K562 (cell line): Measurements from ENCODE around the gene NEDD4L. TPM values are rescaled to one million over a fixed set of nuclear protein-coding genes. Genes with fewer than 3 reads are reported as not detected.

Experiments
- ATAC-seq: fragments of 200-7000 bp; cut with Tn5 transposase; 3 replicates; pipeline ENCODE4 v1.9.1; 2020; ENCODE audit warnings: moderate library complexity
- BruUV-seq: library from RNA; stranded (reverse); fragments of 400-500 nt; replicated peaks from 2 replicates; lab custom pipeline; 2021; lab: Mats Ljungman, UMichigan
- CTCF ChIA-PET: fragments of 300-600 bp; formaldehyde crosslinking; extraction: SDS; loops from one replicate; lab custom pipeline; 2021; ENCODE audit warnings: low intra/inter-chr PET ratio; lab: Yijun Ruan, JAX
- POLR2A ChIA-PET: fragments of 300-600, 350-650 bp; sonication (Branson Sonifier 250); formaldehyde crosslinking; extraction: SDS; loops from one replicate; lab custom pipeline; 2021; ENCODE audit warnings: antibody characterized with exemption, inconsistent platforms; lab: Yijun Ruan, JAX
- DNase-seq, 4 experiments: peaks; one replicate each; pipeline versions ENCODE4 v3.0.0 to v3.0.0-alpha.2; 2011 to 2018; ENCODE audit warnings: low spot score in 3 of 4, mixed read lengths in 3 of 4; ENCODE audit errors: extremely low read depth in 1 of 4
- FAIRE-seq: peaks from 2 replicates; lab custom pipeline; 2011; peaks lifted over from hg19 to GRCh38; lab: Jason Lieb, UNC
- H2AFZ ChIP-seq: 2 replicates; pipeline ENCODE4 v1.6.0; 2011; ENCODE audit warnings: low read depth, low read length, control low read depth, inconsistent platforms
- H3K27ac ChIP-seq: fragments of 200-600 bp; 3 replicates; pipeline ENCODE4 v1.8.0; 2011; ENCODE audit warnings: low read depth, mild to moderate bottlenecking, control low read depth, inconsistent platforms, low read length, moderate library complexity, mixed read lengths; ENCODE audit errors: extremely low read depth
- H3K27me3 ChIP-seq, 2 experiments: fragments of 300-600 bp in 1 of 2; 2 replicates in 1 of 2; 3 replicates in 1 of 2; pipeline versions ENCODE4 v1.6.0 to v1.8.0; 2011; ENCODE audit warnings: inconsistent platforms in 2 of 2, low read length in 2 of 2, mild to moderate bottlenecking in 1 of 2, mixed read lengths in 1 of 2, moderate library complexity in 1 of 2; ENCODE audit not compliant: control insufficient read depth in 2 of 2, insufficient read depth in 2 of 2
- H3K36me3 ChIP-seq: fragments of 300-600 bp; 3 replicates; pipeline ENCODE4 v1.8.0; 2011; ENCODE audit warnings: mild to moderate bottlenecking, low read length, inconsistent platforms; ENCODE audit not compliant: control insufficient read depth, insufficient read depth
- H3K4me1 ChIP-seq, 2 experiments: fragments of 200-600 bp in 1 of 2; replicated peaks in 1 of 2; 2 replicates in 1 of 2; 3 replicates in 1 of 2; pipeline versions ENCODE4 v1.5.1 to v1.8.0; 2011; ENCODE audit warnings: inconsistent platforms in 2 of 2, low read length in 2 of 2, mild to moderate bottlenecking in 1 of 2, mixed read lengths in 1 of 2, moderate library complexity in 1 of 2; ENCODE audit not compliant: control insufficient read depth in 2 of 2, insufficient read depth in 2 of 2
- H3K4me2 ChIP-seq: 2 replicates; pipeline ENCODE4 v1.6.1; 2011; ENCODE audit warnings: low read length, control low read depth, inconsistent platforms, mixed read lengths; ENCODE audit not compliant: insufficient read depth
- H3K4me3 ChIP-seq: fragments of 200-600 bp; sonication (generic), shearing (Covaris generic); 2 replicates; pipeline ENCODE4 v1.5.1; 2016; ENCODE audit warnings: control low read depth, inconsistent platforms
- H3K79me2 ChIP-seq: fragments of 200-600 bp; 3 replicates; pipeline ENCODE4 v1.8.0; 2011; ENCODE audit warnings: low read length, inconsistent platforms; ENCODE audit not compliant: control insufficient read depth, insufficient read depth
- H3K9ac ChIP-seq, 2 experiments: 2 replicates each; pipeline versions ENCODE4 v1.6.0 to v1.6.1; 2011; ENCODE audit warnings: low read depth in 2 of 2, low read length in 2 of 2, control low read depth in 1 of 2, inconsistent platforms in 1 of 2, mild to moderate bottlenecking in 1 of 2, mixed read lengths in 1 of 2; ENCODE audit not compliant: insufficient read depth in 1 of 2
- H3K9me1 ChIP-seq: one replicate; pipeline ENCODE4 v1.6.0; 2011; ENCODE audit warnings: inconsistent platforms, mild to moderate bottlenecking, low read length, moderate library complexity; ENCODE audit not compliant: control insufficient read depth, insufficient read depth
- H3K9me3 ChIP-seq: replicated peaks from 2 replicates; pipeline ENCODE4 v1.5.1; 2011; ENCODE audit warnings: low read depth, low read length, inconsistent platforms; ENCODE audit not compliant: control insufficient read depth, insufficient read depth
- H4K20me1 ChIP-seq: replicated peaks from 2 replicates; pipeline ENCODE4 v1.6.1; 2011; ENCODE audit warnings: low read length, inconsistent platforms, mixed read lengths; ENCODE audit not compliant: control insufficient read depth, insufficient read depth
- OTX1 ChIP-seq: fragments of 450-650 bp; formaldehyde crosslinking; IDR thresholded peaks from 2 replicates; pipeline ENCODE4 v1.4.0; 2022; ENCODE audit warnings: mild to moderate bottlenecking
- WHSC1 ChIP-seq: IDR thresholded peaks from one replicate; pipeline ENCODE4 v1.6.1; 2012; ENCODE audit warnings: low read length, control low read depth, inconsistent platforms
- XRCC5 ChIP-seq: fragments of 200-400 bp; formaldehyde crosslinking; IDR thresholded peaks from 2 replicates; pipeline ENCODE4 v1.6.1; 2017; ENCODE audit warnings: low read depth, mild to moderate bottlenecking, low read length
- ZNF224 ChIP-seq: sonication (generic); formaldehyde crosslinking; IDR thresholded peaks from 2 replicates; pipeline ENCODE4 v1.8.0; 2022; ENCODE audit warnings: mild to moderate bottlenecking, missing genetic modification reagents
- WGBS: fragments of 100-300 bp; shearing (Covaris generic); methylation state at CpG from one replicate; pipeline ENCODE4 v1.1.6; 2016; ENCODE audit warnings: low coverage, mixed read lengths; ENCODE audit not compliant: insufficient coverage; ENCODE audit errors: missing lambda C conversion rate; 5-methylcytosine and 5-hydroxymethylcytosine counted together
- in situ Hi-C: fragments of 300-500 bp; cut with MboI; formaldehyde crosslinking; loops from 4 replicates; pipeline ENCODE4 v1.15.0; 2018; ENCODE audit warnings: inconsistent platforms, mixed read lengths
- intact Hi-C: fragments of 100-400 bp; cut with micrococcal nuclease; formaldehyde crosslinking; loops from 2 replicates; pipeline ENCODE4 v1.14.2; 2022
- polyA plus RNA-seq, 8 experiments: library from polyadenylated mRNA; depleted of rRNA in 4 of 8; stranded (reverse) in 5 of 8; unstranded in 3 of 8; fragments of >200 nt; fragmentation: Nextera tagmentation in 2 of 8; fragmentation: Illumina TruSeq in 1 of 8; extraction: Ambion mirVana in 2 of 8; extraction: Trizol in 1 of 8; gene quantifications; 2 replicates each; pipeline versions ENCODE4 v1.2.1 to v1.2.3, GENCODE V29; 2011 to 2014; ENCODE audit warnings: inconsistent platforms in 1 of 8, missing spikeins in 1 of 8
- total RNA-seq, 7 experiments: library from RNA; depleted of rRNA in 6 of 7; stranded (reverse); fragments of >200 nt in 6 of 7; fragmentation: Illumina TruSeq in 2 of 7; extraction: Trizol in 2 of 7; gene quantifications; 2 replicates each; pipeline versions ENCODE4 v1.2.1 to v1.2.3, GENCODE V29; 2011 to 2021; ENCODE audit warnings: low replicate concordance in 1 of 7
- TF ChIP-seq, protein P1 (sequence below): sonication (generic); formaldehyde crosslinking; IDR thresholded peaks from 2 replicates; pipeline ENCODE4 v1.8.1; 2023; ENCODE audit warnings: mild to moderate bottlenecking, missing genetic modification reagents, moderate library complexity
- TF ChIP-seq, protein P2 (sequence below), 2 experiments: fragments of 450-650 bp; IDR thresholded peaks; 2 replicates each; pipeline ENCODE4 v1.6.1; 2016

NEDD4L gene
- total and polyA plus RNA-seq, 9 of the 15 experiments (the other 6 are each of a cell fraction or from before 2014, with no cell fraction given): 8.1 to 33.4 (median 19.9) TPM

DNA sequence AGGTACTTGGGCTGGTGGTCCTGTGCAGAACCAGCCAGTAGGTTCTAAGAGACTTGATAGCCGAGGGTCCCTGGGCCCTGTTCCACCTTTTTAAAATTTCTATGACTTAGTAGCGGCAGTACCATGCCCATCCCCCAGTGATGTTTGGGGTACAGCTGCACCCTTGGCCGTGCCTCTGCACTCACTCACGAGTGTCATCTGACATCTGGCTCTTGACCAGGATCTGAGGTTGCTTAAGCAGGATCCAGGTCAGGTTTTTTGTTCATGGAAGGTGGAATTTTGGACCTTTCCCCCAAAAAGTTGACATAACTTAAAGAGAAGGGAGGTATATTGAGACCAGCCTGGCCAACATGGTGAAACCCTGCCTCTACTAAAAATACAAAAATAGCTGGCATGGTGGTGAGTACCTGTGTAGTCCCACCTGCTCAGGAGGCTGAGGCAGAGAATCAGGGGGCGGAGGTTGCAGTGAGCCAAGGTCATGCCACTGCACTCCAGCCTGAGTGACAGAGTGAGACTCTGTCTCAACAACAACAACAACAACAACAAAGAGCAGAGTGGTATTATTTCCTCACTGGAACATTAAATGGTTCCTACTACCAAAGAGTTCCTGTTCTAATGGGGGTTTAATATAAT is 163.6 kb downstream of the NEDD4L start:
- CTCF ChIA-PET: no interaction called here
- POLR2A ChIA-PET: interaction anchor here (0.6 kb wide), 1 partner anchor 18 kb away, joined by 3 read pairs; no protein-coding TSS in a partner anchor
- TF ChIP-seq OTX1: no peak
- TF ChIP-seq ZNF224 (CRISPR knock-in tag): no peak
- TF ChIP-seq, protein P1, sequence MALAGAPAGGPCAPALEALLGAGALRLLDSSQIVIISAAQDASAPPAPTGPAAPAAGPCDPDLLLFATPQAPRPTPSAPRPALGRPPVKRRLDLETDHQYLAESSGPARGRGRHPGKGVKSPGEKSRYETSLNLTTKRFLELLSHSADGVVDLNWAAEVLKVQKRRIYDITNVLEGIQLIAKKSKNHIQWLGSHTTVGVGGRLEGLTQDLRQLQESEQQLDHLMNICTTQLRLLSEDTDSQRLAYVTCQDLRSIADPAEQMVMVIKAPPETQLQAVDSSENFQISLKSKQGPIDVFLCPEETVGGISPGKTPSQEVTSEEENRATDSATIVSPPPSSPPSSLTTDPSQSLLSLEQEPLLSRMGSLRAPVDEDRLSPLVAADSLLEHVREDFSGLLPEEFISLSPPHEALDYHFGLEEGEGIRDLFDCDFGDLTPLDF: no peak
- TF ChIP-seq XRCC5: no peak
- TF ChIP-seq, protein P2, sequence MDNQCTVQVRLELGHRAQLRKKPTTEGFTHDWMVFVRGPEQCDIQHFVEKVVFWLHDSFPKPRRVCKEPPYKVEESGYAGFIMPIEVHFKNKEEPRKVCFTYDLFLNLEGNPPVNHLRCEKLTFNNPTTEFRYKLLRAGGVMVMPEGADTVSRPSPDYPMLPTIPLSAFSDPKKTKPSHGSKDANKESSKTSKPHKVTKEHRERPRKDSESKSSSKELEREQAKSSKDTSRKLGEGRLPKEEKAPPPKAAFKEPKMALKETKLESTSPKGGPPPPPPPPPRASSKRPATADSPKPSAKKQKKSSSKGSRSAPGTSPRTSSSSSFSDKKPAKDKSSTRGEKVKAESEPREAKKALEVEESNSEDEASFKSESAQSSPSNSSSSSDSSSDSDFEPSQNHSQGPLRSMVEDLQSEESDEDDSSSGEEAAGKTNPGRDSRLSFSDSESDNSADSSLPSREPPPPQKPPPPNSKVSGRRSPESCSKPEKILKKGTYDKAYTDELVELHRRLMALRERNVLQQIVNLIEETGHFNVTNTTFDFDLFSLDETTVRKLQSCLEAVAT (IDR thresholded peaks at IDR 0.05): no peak
- no peak for TF ChIP-seq WHSC1

More for the DNA sequence above, 163.6 kb downstream of the NEDD4L start:
- in situ Hi-C loops (no loop called here), intact Hi-C loops (no loop called here)
- Histone ChIP-seq H3K9me3 (no peaks in the 10 kb centered on the region), H3K27me3 (no peaks in the 10 kb centered on the region), H3K4me1 (peaks cover 0 to 5% of the 10 kb centered on the region in 2 experiments; a peak in 3 of 5 replicates), H3K9ac (no peak overlapping the region), H4K20me1 (no peaks in the 10 kb centered on the region), H3K4me2 (no peak overlapping the region), H3K36me3 (no peaks in the 10 kb centered on the region), H3K79me2 (no peaks in the 10 kb centered on the region), H3K27ac (no peak overlapping the region), H3K4me3 (no peak overlapping the region), H3K9me1 (peaks cover 1% of the 10 kb centered on the region), H2AFZ (no peak overlapping the region)
- no peak for FAIRE-seq
- no peak for DNase-seq
- BruUV-seq: no TSS peak
- ATAC-seq: no peak
- 58% methylated on average over 4 of the region's 5 CpGs for WGBS
